Lower leg skin (tissue), 3 donors: ENCODE measurements around the gene ZDHHC14.

Source experiments
- CTCF ChIP-seq, 3 donors: fragments of 450-650 bp; IDR thresholded peaks; one replicate each; pipeline ENCODE4 v1.5.1; 2016; ENCODE audit warnings: antibody characterized with exemption in 3 of 3, mild to moderate bottlenecking in 3 of 3, moderate library complexity in 2 of 3
- POLR2A ChIP-seq, 2 donors: fragments of 450-650 bp; IDR thresholded peaks; one replicate each; pipeline ENCODE4 v1.6.1; 2016 to 2017; ENCODE audit warnings: antibody characterized with exemption in 2 of 2, mild to moderate bottlenecking in 1 of 2, moderate library complexity in 1 of 2

GRCh38 chr6:157570752-157571151, 189.8 kb downstream of the ZDHHC14 start:
- TF ChIP-seq POLR2A (IDR thresholded peaks at IDR 0.05) (no peak), CTCF (IDR thresholded peaks at IDR 0.05) (no peak)
